NT2/D1 (cell line): ENCODE measurements around the gene ZFP36L1.

ENCODE experiments used
- SUZ12 ChIP-seq: IDR thresholded peaks from 2 replicates; pipeline ENCODE4 v1.6.1; 2011; ENCODE audit not compliant: insufficient read length, insufficient read depth; ENCODE audit errors: extremely low read depth
- YY1 ChIP-seq: IDR thresholded peaks from 2 replicates; pipeline ENCODE4 v1.6.1; 2011; ENCODE audit not compliant: insufficient read length, insufficient read depth

DNA sequence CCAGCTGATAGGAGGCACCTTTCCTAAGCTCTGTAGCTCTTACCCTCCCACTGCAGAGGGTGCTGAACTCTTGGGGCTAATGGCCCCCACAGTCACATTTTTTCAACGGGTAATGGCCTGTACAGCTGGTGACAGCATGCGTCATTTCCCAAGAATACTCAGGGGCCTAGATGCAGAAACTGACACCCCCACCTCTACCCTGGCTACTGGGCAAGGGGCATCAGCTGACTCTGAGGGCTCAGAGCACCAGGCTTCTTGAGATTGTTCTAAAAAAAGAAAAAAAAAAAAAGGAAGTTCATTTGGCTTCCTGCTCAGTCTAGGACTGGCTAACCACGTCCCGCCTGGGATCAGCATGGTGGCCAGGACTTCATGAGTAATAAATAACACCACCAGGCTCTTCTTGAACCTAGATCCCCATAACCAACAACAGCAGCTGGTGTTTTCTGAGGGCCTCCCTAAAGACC is 35.2 kb downstream of the ZFP36L1 start:
- no peak for TF ChIP-seq SUZ12
- TF ChIP-seq YY1: no peak
